ENCODE measurements around the gene MYBPC1. TPM values are rescaled to one million over a fixed set of nuclear protein-coding genes. Genes with fewer than 3 reads are reported as not detected.

The MYBPC1 gene
- total and polyA plus RNA-seq, 2 of the 4 experiments (the other 2 are of a cell fraction), result not detected

- POLR2A ChIA-PET (ENCODE audit: unreplicated experiment), result no interaction called here
- Histone ChIP-seq H2AK5ac (ENCODE audit: low read depth, low read length) (no peak overlapping the region), H2BK20ac (ENCODE audit: low read depth, low read length) (no peak overlapping the region), H3K9me1 (ENCODE audit: insufficient read depth, low read length) (no peaks in the 10 kb centered on the region), H3K4me1 (ENCODE audit: control insufficient read depth, insufficient read depth, low read length) (no peaks in the 10 kb centered on the region), H2BK15ac (ENCODE audit: low read depth, low read length) (no peak overlapping the region), H3K27ac (ENCODE audit: insufficient read depth, low read length) (no peak overlapping the region), H2AFZ (replicated peaks; ENCODE audit: low read length, poor library complexity) (no peak overlapping the region), H3K9ac (ENCODE audit: low read depth, low read length) (no peak overlapping the region), H3K9me3 (ENCODE audit: control insufficient read depth, insufficient read depth, low read length) (no peaks in the 10 kb centered on the region), H4K8ac (ENCODE audit: low read depth in 2 of 2, low read length in 2 of 2) (no peak overlapping the region), H3K4me3 (ENCODE audit: insufficient read depth, low read depth, low read length) (no peak overlapping the region), H3K4ac (ENCODE audit: low read depth, low read length) (no peak overlapping the region), H3K27me3 (ENCODE audit: control insufficient read depth, insufficient read depth, low read length) (no peaks in the 10 kb centered on the region), H2BK5ac (ENCODE audit: low read depth, low read length, poor library complexity, severe bottlenecking) (no peak overlapping the region), H3K14ac (replicated peaks; ENCODE audit: low read depth, low read length) (no peak overlapping the region), H4K5ac (ENCODE audit: low read depth, low read length) (no peak overlapping the region), H3K4me2 (ENCODE audit: low read depth, low read length) (no peak overlapping the region), H3K56ac (ENCODE audit: extremely low read depth, insufficient read depth, low read length) (no peak overlapping the region), H3K23ac (ENCODE audit: low read depth, low read length) (no peak overlapping the region), H4K20me1 (ENCODE audit: insufficient read depth, low read length) (no peaks in the 10 kb centered on the region), H2AK9ac (replicated peaks; ENCODE audit: low read depth, low read length, poor library complexity) (no peak overlapping the region), H2BK120ac (ENCODE audit: low read depth, low read length) (no peak overlapping the region), H3K79me1 (ENCODE audit: low read depth in 1 of 2, low read length in 2 of 2) (no peaks in the 10 kb centered on the region), H4K91ac (ENCODE audit: insufficient read depth, low read depth, low read length) (no peak overlapping the region), H3K18ac (ENCODE audit: low read depth, low read length) (no peak overlapping the region), H3K36me3 (ENCODE audit: control insufficient read depth, insufficient read depth, low read length) (peaks cover 2% of the 10 kb centered on the region; the same call in 1 of the 2 replicates)
- dilution Hi-C loops (cut with HindIII; ENCODE audit: low sequenced_read_pairs, unreplicated experiment) (no loop called here), in situ Hi-C loops (cut with MboI; ENCODE audit: low sequenced_read_pairs) (no loop called here), intact Hi-C loops (cut with micrococcal nuclease) (no loop called here)
- ATAC-seq (ENCODE audit: low read depth) (no peak), DNase-seq (no peak)
- no CpG with 5 or more reads among the region's 1 CpG for WGBS, 2 experiments (ENCODE audit: extremely low coverage in 2 of 2, insufficient read length in 1 of 2)
- TF ChIP-seq MAFK (IDR thresholded peaks at IDR 0.05; ENCODE audit: low read depth, low read length) (no peak), BHLHE40 (IDR thresholded peaks at IDR 0.05; ENCODE audit: low read depth, low read length) (no peak), SMC3 (IDR thresholded peaks at IDR 0.05; ENCODE audit: low read depth, low read length) (no peak), NFE2L2 (IDR thresholded peaks at IDR 0.05; ENCODE audit: low read depth, low read length) (no peak), USF2 (IDR thresholded peaks at IDR 0.05; ENCODE audit: low read depth, low read length) (no peak), CTCF (conservative IDR thresholded peaks at IDR 0.05; ENCODE audit: low read depth, low read length) (no peak), POLR2A (IDR thresholded peaks at IDR 0.05; ENCODE audit: low read depth, low read length) (no peak), CHD1 (IDR thresholded peaks at IDR 0.05; ENCODE audit: low read depth, low read length) (no peak), CEBPB (IDR thresholded peaks at IDR 0.05; ENCODE audit: low read depth, low read length) (no peak), MXI1 (IDR thresholded peaks at IDR 0.05; ENCODE audit: borderline replicate concordance, low read depth, low read length) (no peak), RAD21 (IDR thresholded peaks at IDR 0.05; ENCODE audit: low read length) (no peak), FOS (IDR thresholded peaks at IDR 0.05; ENCODE audit: low read depth, low read length) (no peak), MAZ (IDR thresholded peaks at IDR 0.05; ENCODE audit: borderline replicate concordance, low read depth, low read length) (no peak), RCOR1 (IDR thresholded peaks at IDR 0.05; ENCODE audit: insufficient replicate concordance, low read length) (no peak), RFX5 (IDR thresholded peaks at IDR 0.05; ENCODE audit: low read depth, low read length) (no peak), ELK1 (IDR thresholded peaks at IDR 0.05; ENCODE audit: borderline replicate concordance, low read depth, low read length) (no peak)
- BruUV-seq (replicated peaks), result no TSS peak
- CTCF ChIA-PET, result no interaction called here
Measured at GRCh38 chr12:101732318-101732717, 137.5 kb downstream of the MYBPC1 start.

All from IMR-90 (cell line).